Putamen (tissue), 1 donor: ENCODE measurements around the gene CD36.

Experiments
- DNase-seq: peaks from one replicate; pipeline ENCODE4 v3.0.0-alpha.2; 2016; ENCODE audit warnings: low spot score

CD36 gene

DNA sequence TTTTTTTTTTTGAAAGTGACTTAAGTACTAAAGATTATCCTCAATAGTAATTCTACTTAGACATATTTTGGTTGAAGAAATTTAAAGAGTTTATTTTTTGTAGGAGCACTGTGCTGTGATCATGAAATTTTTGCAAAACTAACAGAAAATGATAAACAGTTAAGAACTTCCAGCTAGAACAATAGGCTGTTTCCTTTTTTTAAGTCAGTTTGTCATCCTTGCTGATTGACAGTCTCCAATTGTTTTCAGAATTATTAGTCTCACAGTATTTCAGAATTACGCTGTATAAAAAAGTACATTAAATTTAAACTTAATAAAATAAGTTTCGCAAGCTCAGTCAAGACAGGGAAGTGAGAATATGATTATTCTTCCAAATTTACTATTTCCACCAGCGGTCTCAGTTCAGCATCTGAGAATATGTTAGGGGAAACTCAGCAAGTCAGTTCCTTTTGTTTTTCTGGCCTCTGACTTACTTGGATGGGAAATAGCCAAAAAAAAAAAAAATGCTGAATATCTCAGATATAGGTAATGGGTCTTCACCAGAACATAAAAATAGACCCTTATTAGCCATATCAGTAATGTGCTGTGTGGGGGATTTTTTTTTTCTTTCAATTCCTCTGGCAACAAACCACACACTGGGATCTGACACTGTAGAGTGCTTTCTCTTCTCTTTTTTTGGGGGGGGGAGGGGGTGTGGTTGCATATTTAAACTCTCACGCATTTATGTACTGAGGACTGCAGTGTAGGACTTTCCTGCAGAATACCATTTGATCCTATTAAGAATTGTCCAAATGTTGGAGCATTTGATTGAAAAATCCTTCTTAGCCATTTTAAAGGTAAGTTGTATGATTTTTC is at the start of gene CD36:
CD36 (plus strand) TSS at position 732 of the 855 bp plus-strand sequence. CDS start 8,099 bp downstream, outside the sequence.
- peak; percentile 10 for DNase-seq

DNA sequence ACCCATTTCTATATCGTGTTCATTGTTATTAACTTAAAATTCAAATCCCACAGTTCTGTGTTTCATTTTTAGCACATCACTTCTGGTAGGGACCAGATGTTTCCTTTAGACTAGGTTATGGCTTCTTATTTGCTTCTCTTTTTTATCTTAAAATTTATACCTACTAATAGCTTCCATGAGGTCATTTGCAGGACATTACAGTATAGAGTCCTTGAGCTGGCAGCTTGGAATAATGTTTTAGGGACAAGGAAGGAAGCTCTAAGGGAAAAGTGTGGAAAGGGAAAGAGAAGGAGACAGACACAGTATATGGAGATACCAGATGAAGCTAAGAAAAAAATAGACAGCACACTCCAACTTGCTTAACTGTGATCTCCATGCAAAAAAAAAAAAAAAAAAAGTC is 48.8 kb upstream of the CD36 start:
- DNase-seq: no peak

DNA sequence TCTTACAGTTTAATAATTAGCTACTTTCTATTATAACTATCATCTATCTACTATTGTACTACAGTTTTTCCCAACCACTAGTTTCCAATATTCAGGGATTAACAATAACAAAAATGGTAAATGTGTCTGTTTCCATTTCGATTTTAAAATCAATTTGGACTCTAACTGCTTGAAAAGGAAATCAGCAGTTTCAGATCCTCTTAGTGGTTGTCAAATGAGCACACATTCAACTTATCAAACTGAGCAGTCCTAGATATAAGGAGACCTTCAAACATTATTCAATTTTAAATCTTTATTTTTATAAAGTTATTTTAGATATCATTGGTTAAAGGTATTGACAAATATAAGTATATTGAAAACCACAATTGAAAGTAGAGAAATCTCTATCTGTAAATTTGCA is 46.8 kb upstream of the CD36 start:
- DNase-seq: no peak

DNA sequence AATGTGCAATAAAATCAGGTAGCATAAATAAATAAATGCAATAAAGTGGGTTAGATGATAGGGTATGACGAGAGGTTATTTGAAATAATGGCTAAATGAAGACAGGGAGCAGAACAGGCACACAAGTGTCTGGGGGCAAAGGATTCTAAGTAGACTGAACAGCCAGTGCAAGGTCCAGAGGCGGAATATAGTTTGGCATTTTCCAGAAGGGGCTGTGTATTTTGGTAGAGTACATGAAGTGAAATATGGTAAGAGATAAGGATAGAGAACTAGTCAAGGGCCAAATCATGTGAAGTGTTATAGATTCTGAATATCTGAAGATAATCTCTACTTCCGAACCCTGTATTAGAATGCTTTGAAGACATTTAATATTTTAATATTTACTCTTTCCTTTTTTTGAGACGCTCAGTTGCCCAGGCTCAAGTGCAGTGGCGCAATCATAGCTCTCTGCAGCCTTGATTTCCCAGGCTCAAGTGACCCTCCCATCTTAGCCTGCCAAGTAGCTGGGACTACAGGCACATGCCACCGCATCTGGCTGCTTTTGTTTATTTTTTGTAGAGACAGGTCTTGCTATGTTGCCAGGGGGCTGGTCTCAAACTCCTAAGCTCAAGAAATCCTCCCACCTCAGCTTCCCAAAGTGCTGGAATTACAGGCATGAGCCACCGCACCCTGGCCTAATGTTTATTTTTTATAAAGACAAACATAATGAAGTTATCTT is 44.4 kb upstream of the CD36 start:
- no peak for DNase-seq

GRCh38 chr7:80596933-80597517 is 41.4 kb upstream of the CD36 start:
- DNase-seq: no peak

DNA sequence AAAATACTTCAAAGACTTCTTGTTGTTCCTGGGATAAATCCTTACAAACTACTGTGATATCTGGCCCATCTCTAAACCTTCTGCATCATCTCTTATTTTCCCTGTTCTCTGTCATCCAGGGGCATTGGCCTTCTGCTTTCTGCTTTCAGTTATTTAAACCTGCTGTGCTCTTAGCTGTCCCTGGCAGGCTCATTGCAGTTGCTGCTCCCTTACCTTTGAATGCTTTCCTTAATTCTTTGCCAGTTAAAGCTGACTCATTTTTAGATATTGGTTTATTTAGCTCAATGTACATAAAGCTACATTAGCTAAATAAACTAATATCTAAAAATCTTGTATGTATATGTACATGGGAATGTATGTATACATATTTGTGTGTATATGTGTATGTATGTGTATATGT is 40.6 kb upstream of the CD36 start:
- no peak for DNase-seq

GRCh38 chr7:80600046-80600445 is 38.4 kb upstream of the CD36 start:
- DNase-seq: no peak

- DNase-seq: no peak
Observed at GRCh38 chr7:80601999-80602398, 36.4 kb upstream of the CD36 start.

DNA sequence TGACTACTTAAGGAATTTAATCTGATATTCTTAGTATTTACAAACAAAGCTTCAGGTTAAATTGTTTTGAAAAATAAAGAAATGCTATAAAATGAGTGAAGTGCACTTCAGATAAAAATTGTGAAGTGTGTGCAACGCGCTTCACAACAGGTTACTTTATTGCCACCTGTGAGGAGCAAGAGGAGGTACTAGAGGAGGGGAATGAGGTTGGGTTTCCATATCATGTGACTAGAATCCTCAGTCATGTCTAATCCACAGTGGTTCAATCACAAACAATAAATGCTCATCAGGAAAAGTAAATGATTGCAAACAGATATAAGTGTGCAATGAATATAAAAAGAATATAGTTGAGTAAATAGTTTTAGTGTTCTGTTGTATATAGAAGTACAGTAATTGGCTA is 34.5 kb upstream of the CD36 start:
- DNase-seq: no peak

DNA sequence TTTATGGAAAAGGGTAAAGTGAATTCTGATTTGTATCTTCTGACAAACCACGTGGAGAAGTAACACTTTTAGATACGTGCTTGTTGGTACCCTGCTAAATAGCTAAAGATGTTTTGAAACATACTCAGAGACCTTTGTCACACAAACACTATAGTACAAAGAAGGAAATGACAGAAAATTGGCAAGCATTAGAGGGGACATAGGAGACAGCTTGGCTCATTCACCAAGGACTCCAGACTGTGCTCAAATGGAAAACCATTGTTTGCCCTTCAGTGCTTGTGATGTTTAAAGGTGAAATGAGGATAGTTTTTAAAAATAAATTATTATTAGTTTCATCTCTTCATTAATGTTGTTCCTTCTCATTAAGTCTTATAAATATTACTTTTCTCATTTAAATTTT is 34.0 kb upstream of the CD36 start:
- no peak for DNase-seq

DNA sequence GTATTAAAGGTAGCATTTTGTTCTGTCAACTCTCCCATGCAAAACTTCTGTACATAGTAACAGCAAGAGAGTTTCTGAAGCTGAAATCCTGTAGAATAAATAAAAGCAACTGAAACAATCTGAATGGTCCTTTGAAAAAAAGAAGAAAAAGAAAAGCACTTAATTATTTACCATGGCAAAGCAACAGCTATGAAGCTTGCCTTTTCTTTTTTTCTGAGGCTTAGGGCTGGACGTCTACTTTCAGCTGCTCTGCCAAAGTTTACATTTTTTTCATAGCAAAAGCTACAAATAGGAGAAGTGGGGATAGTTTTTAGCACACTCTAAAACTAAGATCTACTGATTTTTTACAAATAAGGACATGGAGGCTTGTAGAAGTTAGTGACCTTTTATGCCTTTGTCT is 31.3 kb upstream of the CD36 start:
- DNase-seq: no peak

DNA sequence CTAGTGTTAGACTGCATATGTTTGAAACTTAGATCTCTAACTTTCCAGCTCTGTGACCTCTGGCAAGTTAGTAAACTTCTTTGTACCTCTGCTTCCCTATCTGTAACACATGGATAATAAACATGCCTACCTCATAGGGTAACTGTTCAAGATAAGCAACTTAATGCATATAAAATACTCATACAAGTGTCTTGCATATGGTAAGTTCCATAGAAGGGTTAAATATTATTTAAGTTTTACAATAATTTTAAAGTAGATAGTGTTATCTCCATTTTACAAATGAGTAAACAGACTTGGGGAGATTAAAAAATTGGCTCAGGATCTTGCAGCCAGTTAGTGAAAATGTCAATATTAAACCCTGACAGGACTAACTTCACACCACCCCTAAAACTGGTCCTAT is 30.1 kb upstream of the CD36 start:
- no peak for DNase-seq

GRCh38 chr7:80609751-80610150 is 28.7 kb upstream of the CD36 start:
- DNase-seq: no peak

DNA sequence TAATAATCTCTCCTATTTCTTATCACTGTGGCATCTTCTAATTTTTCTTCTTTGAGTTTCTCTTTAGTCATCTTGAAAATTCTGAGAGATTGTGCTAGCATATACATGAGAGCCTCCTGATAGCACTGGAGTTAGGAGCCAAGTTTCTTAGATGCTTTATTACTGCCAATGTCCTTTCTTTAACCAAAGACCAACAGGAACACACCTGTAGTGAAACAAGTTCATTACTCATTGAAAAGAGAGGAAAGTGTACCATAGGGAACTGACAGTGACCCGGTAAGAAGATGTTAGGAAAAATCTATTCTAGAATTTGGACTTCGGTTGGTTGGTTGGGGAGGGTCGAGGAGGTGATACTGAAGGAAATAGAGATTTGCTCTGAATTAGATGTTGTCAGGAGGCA is 27.1 kb upstream of the CD36 start:
- DNase-seq: no peak

DNA sequence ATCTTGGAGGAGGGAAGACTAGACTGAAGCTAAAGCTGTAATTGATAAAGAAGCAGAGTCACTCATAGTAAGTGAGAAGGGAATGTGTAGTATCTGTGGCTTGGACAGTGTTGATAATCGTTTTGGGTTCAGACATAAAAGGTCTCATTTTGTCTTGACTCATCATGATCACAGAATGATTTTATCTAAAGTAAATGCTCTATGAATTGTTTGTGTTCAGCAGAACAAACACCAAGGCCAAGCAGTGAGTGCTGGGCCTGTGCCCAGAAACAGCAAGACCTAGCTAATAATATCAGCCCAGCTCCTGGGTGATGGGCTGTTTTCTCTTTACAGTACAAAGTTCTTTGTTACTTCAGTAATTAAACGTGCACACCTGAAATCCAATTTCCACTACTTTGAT is 26.7 kb upstream of the CD36 start:
- no peak for DNase-seq

GRCh38 chr7:80612880-80613279 is 25.6 kb upstream of the CD36 start:
- DNase-seq: no peak

DNA sequence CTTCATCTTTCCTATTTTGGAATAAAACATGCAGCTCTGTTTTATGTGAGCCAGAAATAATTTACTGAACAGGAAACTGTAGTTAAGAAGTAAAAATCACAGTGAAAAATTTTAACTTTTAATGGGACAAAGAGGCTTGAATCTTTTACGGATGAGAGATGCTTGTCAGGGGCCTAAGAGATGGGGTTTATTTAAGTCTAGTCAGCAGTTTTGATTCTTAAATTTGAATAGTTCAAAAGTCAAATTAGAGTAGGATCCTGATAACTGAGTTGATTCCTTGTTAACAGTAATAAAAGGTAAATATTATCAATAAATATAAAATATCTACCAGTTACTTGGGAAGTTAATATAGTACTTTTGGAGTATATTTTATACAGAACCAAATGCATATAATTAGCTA is 24.9 kb upstream of the CD36 start:
- no peak for DNase-seq

DNA sequence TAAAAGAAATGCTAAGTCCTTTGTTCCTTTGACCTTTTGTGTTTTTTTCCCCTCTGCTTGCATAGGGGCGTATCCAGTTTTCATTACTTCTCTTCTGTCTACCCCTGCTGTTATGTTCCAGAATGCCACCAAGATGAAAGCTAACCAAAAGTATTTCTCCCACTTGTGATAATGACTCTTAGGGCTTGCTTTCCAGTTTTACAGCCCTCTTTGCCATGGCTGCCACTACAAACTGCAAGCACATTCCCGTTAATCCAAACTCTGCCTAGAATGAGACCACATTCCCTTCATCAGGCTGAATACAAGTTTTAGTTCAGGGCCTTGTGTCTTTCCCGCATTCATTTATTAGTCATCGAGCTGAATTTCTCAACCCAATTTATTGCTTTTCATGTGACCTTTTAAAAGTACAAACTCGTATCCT is 23.6 kb upstream of the CD36 start:
- no peak for DNase-seq

GRCh38 chr7:80618096-80618495 is 20.3 kb upstream of the CD36 start:
- DNase-seq: no peak

DNA sequence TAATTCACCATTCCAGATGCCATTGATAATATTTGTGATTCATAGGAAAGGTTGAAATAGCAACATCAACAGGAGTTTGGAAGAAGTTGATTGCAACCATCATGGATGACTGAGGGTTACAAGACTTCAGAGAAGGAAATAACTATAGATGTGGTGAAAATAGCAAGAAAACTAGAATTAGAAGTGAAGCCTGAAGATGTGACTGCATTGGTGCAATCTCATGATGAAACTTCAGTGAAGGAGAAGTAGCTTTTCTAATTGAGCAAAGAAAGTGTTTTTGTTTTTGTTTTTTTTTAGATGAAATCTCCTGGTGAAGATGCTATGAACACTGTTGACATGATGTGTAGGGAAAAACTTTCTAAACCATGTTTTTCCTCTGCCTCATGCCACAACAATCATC is 18.7 kb upstream of the CD36 start:
- no peak for DNase-seq

GRCh38 chr7:80622541-80622940 is 15.9 kb upstream of the CD36 start:
- DNase-seq: no peak

DNA sequence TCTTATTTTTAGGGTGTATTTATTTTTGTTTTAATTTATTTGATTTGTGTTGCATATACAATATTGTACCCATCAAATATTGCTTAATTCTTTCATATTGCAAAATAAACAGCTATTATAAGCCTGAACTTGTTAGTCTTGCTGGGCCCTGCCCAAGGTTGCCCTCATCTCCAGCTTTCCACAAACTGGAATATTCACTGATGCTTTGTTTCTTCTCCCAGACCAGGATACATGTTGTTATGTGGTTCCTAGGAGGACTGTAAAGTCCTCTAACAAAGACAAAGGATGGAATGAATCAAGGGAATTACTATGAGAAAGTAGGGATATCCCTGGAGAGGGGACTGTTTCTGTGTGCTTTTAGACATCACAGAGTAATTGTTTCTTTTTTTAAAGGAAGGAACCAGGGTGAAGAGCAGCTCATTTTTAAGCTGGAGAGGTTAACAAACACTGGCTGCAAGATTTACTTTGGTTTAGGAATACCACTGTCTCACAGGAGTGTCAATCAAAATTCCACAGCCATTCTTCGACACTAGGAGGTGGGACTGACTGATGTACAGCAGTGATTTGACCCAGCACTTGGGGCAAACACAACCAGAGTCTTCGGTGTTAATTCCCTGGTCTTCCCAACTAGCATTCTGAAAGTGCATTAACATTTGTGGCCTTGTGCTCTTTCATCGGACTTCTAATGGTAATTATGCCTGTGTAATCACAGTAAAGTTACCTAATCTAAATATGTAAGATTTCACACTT is 14.8 kb upstream of the CD36 start:
- DNase-seq: no peak
